ENCODE measurements around the gene RD3L.
"Not testable (repeated sequence)": the region's sequence is repeated elsewhere in the genome, so short reads cannot be mapped to it uniquely, and the experiment has no call there.

The RD3L gene

GRCh38 chr14:103941973-103942736, at the start of gene RD3L:
Gene RD3L, minus strand, starts transcription at chr14:103942529. Its CDS starts 834 bp downstream, at chr14:103941695.
- FAIRE-seq (no peak), DNase-seq (ENCODE audit: insufficient read length, low spot score) (no peak)
- TF ChIP-seq POLR2A (IDR thresholded peaks at IDR 0.05; ENCODE audit: low read depth, low read length): no peak

GRCh38 chr14:103989964-103990363, 47.6 kb upstream of the RD3L start:
- FAIRE-seq (no peak), DNase-seq (ENCODE audit: insufficient read length, low spot score) (no peak)
- no peak for TF ChIP-seq POLR2A (IDR thresholded peaks at IDR 0.05; ENCODE audit: low read depth, low read length)

- no peak for DNase-seq (ENCODE audit: insufficient read length, low spot score)
- FAIRE-seq: no peak
- TF ChIP-seq POLR2A (IDR thresholded peaks at IDR 0.05; ENCODE audit: low read depth, low read length): no peak
Measured at GRCh38 chr14:103989034-103989433, 46.7 kb upstream of the RD3L start.

- FAIRE-seq (no peak), DNase-seq (ENCODE audit: insufficient read length, low spot score) (no peak)
- TF ChIP-seq POLR2A (IDR thresholded peaks at IDR 0.05; ENCODE audit: low read depth, low read length): no peak
Measured at GRCh38 chr14:103984196-103984595, 41.9 kb upstream of the RD3L start.

GRCh38 chr14:103980623-103981238, 38.4 kb upstream of the RD3L start:
- not testable (repeated sequence) for DNase-seq (ENCODE audit: insufficient read length, low spot score); FAIRE-seq

- DNase-seq (ENCODE audit: insufficient read length, low spot score) (no peak), FAIRE-seq (no peak)
- no peak for TF ChIP-seq POLR2A (IDR thresholded peaks at IDR 0.05; ENCODE audit: low read depth, low read length)
Measured at GRCh38 chr14:103974575-103974974, 32.2 kb upstream of the RD3L start.

GRCh38 chr14:103973354-103973753, 31.0 kb upstream of the RD3L start:
- DNase-seq (ENCODE audit: insufficient read length, low spot score) (no peak), FAIRE-seq (no peak)
- TF ChIP-seq POLR2A (IDR thresholded peaks at IDR 0.05; ENCODE audit: low read depth, low read length): no peak

- TF ChIP-seq POLR2A (IDR thresholded peaks at IDR 0.05; ENCODE audit: low read depth, low read length): no peak
- FAIRE-seq: no peak
- DNase-seq (ENCODE audit: insufficient read length, low spot score): no peak
Measured at GRCh38 chr14:103969961-103970360, 27.6 kb upstream of the RD3L start.

GRCh38 chr14:103966631-103967030, 24.3 kb upstream of the RD3L start:
- no peak for TF ChIP-seq POLR2A (IDR thresholded peaks at IDR 0.05; ENCODE audit: low read depth, low read length)
- FAIRE-seq (no peak), DNase-seq (ENCODE audit: insufficient read length, low spot score) (no peak)

GRCh38 chr14:103961928-103962578, 19.7 kb upstream of the RD3L start:
- TF ChIP-seq POLR2A (IDR thresholded peaks at IDR 0.05; ENCODE audit: low read depth, low read length): no peak
- FAIRE-seq (no peak), DNase-seq (ENCODE audit: insufficient read length, low spot score) (no peak)

- no peak for FAIRE-seq
- no peak for DNase-seq (ENCODE audit: insufficient read length, low spot score)
- TF ChIP-seq POLR2A (IDR thresholded peaks at IDR 0.05; ENCODE audit: low read depth, low read length): no peak
Measured at GRCh38 chr14:103960457-103961055, 18.2 kb upstream of the RD3L start.

- DNase-seq (ENCODE audit: insufficient read length, low spot score): no peak
- FAIRE-seq: no peak
- TF ChIP-seq POLR2A (IDR thresholded peaks at IDR 0.05; ENCODE audit: low read depth, low read length): no peak
Measured at GRCh38 chr14:103949131-103949790, 6.9 kb upstream of the RD3L start.

- TF ChIP-seq POLR2A (IDR thresholded peaks at IDR 0.05; ENCODE audit: low read depth, low read length): no peak
- FAIRE-seq (no peak), DNase-seq (ENCODE audit: insufficient read length, low spot score) (no peak)
Measured at GRCh38 chr14:103948442-103948841, 6.1 kb upstream of the RD3L start.

- FAIRE-seq (no peak), DNase-seq (ENCODE audit: insufficient read length, low spot score) (no peak)
- TF ChIP-seq POLR2A (IDR thresholded peaks at IDR 0.05; ENCODE audit: low read depth, low read length): no peak
Measured at GRCh38 chr14:103946975-103947374, 4.6 kb upstream of the RD3L start.
